Heart left ventricle (tissue), 13 donors: Measurements from ENCODE around the gene FBXO40.

Experiments used
- CTCF ChIP-seq, 12 donors: fragments of 200-600 bp; sonication (generic) in 4 of 12; IDR thresholded peaks; one replicate each; pipeline versions ENCODE4 v1.5.0 to v1.8.0; 2018 to 2022; ENCODE audit warnings: antibody characterized with exemption in 12 of 12, mild to moderate bottlenecking in 5 of 12
- POLR2A ChIP-seq, 2 donors: fragments of 450-650 bp; IDR thresholded peaks; one replicate each; pipeline ENCODE4 v1.6.1; 2017; ENCODE audit warnings: antibody characterized with exemption in 2 of 2, mild to moderate bottlenecking in 2 of 2, moderate library complexity in 2 of 2
- donor health status: ischemic (EF 13 %, LVEDD 7.1; RV severe dilation, severe dysfunction).
- donor health status: DM: no; HTN: yes; CAD: no.
- donor health status: DM: no; HTN: no; CAD: no.
- donor health status: ischemic (EF 25% LVEDD 6.9; RV normal size, moderate dysfunction).
- donor health status: ischemic (EF 25% LVEDD 5.7; RV mildly dilated, moderate dysfunction).
- donor health status: ischemic (EF 35%, LVEDD 5.7; RV mildly dilated, moderate dysfunction).
- donor health status: nonischemic (EF 11% LVEDD 7.7; RV severe dilation, severe dysfunction).
- donor health status: DM: yes; HTN: yes; CAD: no.
- donor health status: PGD.
- donor health status: ischemic (EF 29% LVEDD 5.4; RV normal size, mild dysfunction).
- donor health status: nonischemic (EF 23%, LVEDD 6.1; RV moderate dilation, normal function).

GRCh38 chr3:121581691-121582090, 11.5 kb upstream of the FBXO40 start:
- TF ChIP-seq CTCF (IDR thresholded peaks at IDR 0.05) (no peak), POLR2A (IDR thresholded peaks at IDR 0.05) (no peak)
